Mesendoderm (in vitro differentiated cells): Measurements from ENCODE around the gene DOK4.

ENCODE experiments used
- DNase-seq: peaks from one replicate; pipeline ENCODE4 v3.0.0; 2013
- H2AK5ac ChIP-seq: 2 replicates; pipeline ENCODE4 v1.6.1; 2013; ENCODE audit warnings: low read length, inconsistent platforms
- H2BK120ac ChIP-seq: 2 replicates; pipeline ENCODE4 v1.6.1; 2013; ENCODE audit warnings: low read depth, mild to moderate bottlenecking, low read length, moderate library complexity, mixed read lengths
- H2BK15ac ChIP-seq: replicated peaks from 2 replicates; pipeline ENCODE4 v1.6.1; 2013; ENCODE audit warnings: low read depth, mild to moderate bottlenecking, moderate library complexity
- H2BK5ac ChIP-seq: 2 replicates; pipeline ENCODE4 v1.6.1; 2013; ENCODE audit warnings: low read length, inconsistent platforms
- H3K18ac ChIP-seq: 2 replicates; pipeline ENCODE4 v1.6.1; 2013; ENCODE audit warnings: mild to moderate bottlenecking, low read length, mixed read lengths
- H3K23ac ChIP-seq: one replicate; pipeline ENCODE4 v1.6.1; 2013; ENCODE audit warnings: low read length
- H3K27ac ChIP-seq: 2 replicates; pipeline ENCODE4 v1.5.1; 2013; ENCODE audit warnings: low read depth, mild to moderate bottlenecking, inconsistent platforms, low read length, moderate library complexity
- H3K27me3 ChIP-seq: 2 replicates; pipeline ENCODE4 v1.6.1; 2013; ENCODE audit warnings: low read length, control low read depth, mild to moderate bottlenecking, inconsistent platforms; ENCODE audit not compliant: insufficient read depth, poor library complexity
- H3K36me3 ChIP-seq: 2 replicates; pipeline ENCODE4 v1.6.1; 2013; ENCODE audit warnings: low read length, inconsistent platforms; ENCODE audit not compliant: control insufficient read depth, insufficient read depth
- H3K4ac ChIP-seq: one replicate; pipeline ENCODE4 v1.6.1; 2013; ENCODE audit warnings: low read depth, mild to moderate bottlenecking, low read length, moderate library complexity
- H3K4me1 ChIP-seq: 2 replicates; pipeline ENCODE4 v1.6.1; 2013; ENCODE audit warnings: low read depth, low read length, inconsistent platforms; ENCODE audit not compliant: control insufficient read depth
- H3K4me2 ChIP-seq: 2 replicates; pipeline ENCODE4 v1.6.1; 2013; ENCODE audit warnings: low read length
- H3K4me3 ChIP-seq: 2 replicates; pipeline ENCODE4 v1.5.1; 2013; ENCODE audit warnings: mild to moderate bottlenecking, low read length
- H3K56ac ChIP-seq: one replicate; pipeline ENCODE4 v1.6.1; 2013; ENCODE audit warnings: low read length
- H3K79me1 ChIP-seq: 2 replicates; pipeline ENCODE4 v1.6.1; 2013; ENCODE audit warnings: low read length, inconsistent platforms
- H3K79me2 ChIP-seq: 2 replicates; pipeline ENCODE4 v1.6.1; 2013; ENCODE audit warnings: mild to moderate bottlenecking, low read length; ENCODE audit not compliant: control insufficient read depth, insufficient read depth
- H3K9ac ChIP-seq: 2 replicates; pipeline ENCODE4 v1.6.1; 2013; ENCODE audit warnings: low read length, inconsistent platforms
- H4K5ac ChIP-seq: one replicate; pipeline ENCODE4 v1.6.1; 2013; ENCODE audit warnings: low read length
- H4K8ac ChIP-seq: one replicate; pipeline ENCODE4 v1.6.1; 2013; ENCODE audit warnings: low read depth, mild to moderate bottlenecking, control low read depth, low read length, moderate library complexity
- WGBS: extraction: QIAGEN DNeasy Blood & Tissue Kit; methylation state at CpG from one replicate; pipeline ENCODE4 v1.1.7; 2013; ENCODE audit warnings: low lambda C conversion rate, missing lambda C conversion rate; ENCODE audit not compliant: insufficient coverage; ENCODE audit errors: extremely low coverage; 5-methylcytosine and 5-hydroxymethylcytosine counted together

The DOK4 gene

GRCh38 chr16:57462978-57463362, 23.3 kb downstream of the DOK4 start:
- peaks cover 4% of the 10 kb centered on the region for H3K36me3 ChIP-seq
- WGBS, result no CpG with 5 or more reads among the region's 16 CpGs
- DNase-seq, result no peak

GRCh38 chr16:57462209-57462977, 23.9 kb downstream of the DOK4 start, which contains the start of gene POLR2C:
Gene POLR2C, plus strand, starts transcription at chr16:57462679. Its CDS starts 46 bp downstream, at chr16:57462725.
- peaks cover 15% of the 10 kb centered on the region for H3K79me2 ChIP-seq
- H3K9ac ChIP-seq, result peak within 1 kb of the TSS; percentile 84
- no CpG with 5 or more reads among the region's 47 CpGs for WGBS
- peak within 1 kb of the TSS; percentile 70 for H3K18ac ChIP-seq
- H4K5ac ChIP-seq, result no peak within 1 kb of the TSS
- H3K79me1 ChIP-seq, result peaks cover 20% of the 10 kb centered on the region
- H3K27ac ChIP-seq, result no peak within 1 kb of the TSS
- H3K4me2 ChIP-seq, result peak within 1 kb of the TSS; percentile 49
- DNase-seq, result peak; percentile 89
- H3K4me3 ChIP-seq, result peak within 1 kb of the TSS; percentile 89
- H2AK5ac ChIP-seq, result no peak within 1 kb of the TSS
- no peaks in the 10 kb centered on the region for H3K27me3 ChIP-seq
- H3K4me1 ChIP-seq, result no peaks in the 10 kb centered on the region
- H3K4ac ChIP-seq, result peak within 1 kb of the TSS; percentile 64
- no peak within 1 kb of the TSS for H3K23ac ChIP-seq
- H3K36me3 ChIP-seq, result peaks cover 4% of the 10 kb centered on the region
- H2BK120ac ChIP-seq, result no peak within 1 kb of the TSS
- H2BK15ac ChIP-seq, result no peak within 1 kb of the TSS
- H2BK5ac ChIP-seq, result no peak within 1 kb of the TSS
- H3K56ac ChIP-seq, result peak within 1 kb of the TSS; percentile 95
- H4K8ac ChIP-seq, result peak within 1 kb of the TSS; percentile 81

More at GRCh38 chr16:57462978-57463362, 23.3 kb downstream of the DOK4 start:
- Histone ChIP-seq H3K4me1 (no peaks in the 10 kb centered on the region), H3K23ac (no peak overlapping the region), H4K8ac (no peak overlapping the region), H4K5ac (no peak overlapping the region), H3K4ac (peak overlapping the region; percentile 64), H3K4me3 (peak overlapping the region; percentile 89), H3K79me1 (peaks cover 20% of the 10 kb centered on the region), H2BK15ac (no peak overlapping the region), H3K27ac (no peak overlapping the region), H2BK120ac (no peak overlapping the region), H3K18ac (peak overlapping the region; percentile 70), H2AK5ac (no peak overlapping the region), H3K9ac (peak overlapping the region; percentile 84), H3K56ac (peak overlapping the region; percentile 95), H3K4me2 (peak overlapping the region; percentile 49), H3K79me2 (peaks cover 15% of the 10 kb centered on the region), H3K27me3 (no peaks in the 10 kb centered on the region), H2BK5ac (no peak overlapping the region)

GRCh38 chr16:57452021-57452420, 34.3 kb downstream of the DOK4 start:
- WGBS, result no CpG with 5 or more reads among the region's 10 CpGs
- Histone ChIP-seq H3K56ac (no peak overlapping the region), H4K5ac (no peak overlapping the region), H3K27me3 (no peaks in the 10 kb centered on the region), H3K4ac (no peak overlapping the region), H3K79me1 (no peaks in the 10 kb centered on the region), H2BK120ac (no peak overlapping the region), H3K23ac (no peak overlapping the region), H3K4me3 (no peak overlapping the region), H4K8ac (no peak overlapping the region), H3K79me2 (no peaks in the 10 kb centered on the region), H2BK5ac (no peak overlapping the region), H3K27ac (no peak overlapping the region), H3K4me1 (no peaks in the 10 kb centered on the region), H2AK5ac (no peak overlapping the region), H3K9ac (no peak overlapping the region), H3K36me3 (peaks cover 2% of the 10 kb centered on the region), H3K18ac (no peak overlapping the region), H2BK15ac (no peak overlapping the region), H3K4me2 (no peak overlapping the region)
- no peak for DNase-seq

GRCh38 chr16:57447186-57447962, 38.9 kb downstream of the DOK4 start, which contains the start of the genes CIAPIN1 and COQ9:
Gene CIAPIN1, minus strand, starts transcription at chr16:57447385. Its CDS starts 6,457 bp downstream, at chr16:57440928.
Gene COQ9, plus strand, starts transcription at chr16:57447479. Its CDS starts 27 bp downstream, at chr16:57447506.
- Histone ChIP-seq H3K9ac (peak within 1 kb of the TSS; percentile 96), H3K23ac (peak within 1 kb of the TSS; percentile 92), H2AK5ac (peak within 1 kb of the TSS; percentile 83), H3K4me3 (peak within 1 kb of the TSS; percentile 80), H3K4ac (peak within 1 kb of the TSS; percentile 86), H4K8ac (no peak within 1 kb of the TSS), H3K4me1 (peaks cover 4% of the 10 kb centered on the region), H3K27ac (peak within 1 kb of the TSS; percentile 13), H2BK120ac (no peak within 1 kb of the TSS), H3K56ac (peak within 1 kb of the TSS; percentile 94), H4K5ac (no peak within 1 kb of the TSS), H3K27me3 (no peaks in the 10 kb centered on the region), H3K18ac (peak within 1 kb of the TSS; percentile 45), H3K36me3 (no peaks in the 10 kb centered on the region), H3K79me2 (peaks cover 13% of the 10 kb centered on the region), H3K4me2 (peak within 1 kb of the TSS; percentile 90), H3K79me1 (peaks cover 12% of the 10 kb centered on the region), H2BK5ac (no peak within 1 kb of the TSS), H2BK15ac (no peak within 1 kb of the TSS)
- peak; percentile 97 for DNase-seq
- whole genome bisulfite sequencing, result no CpG with 5 or more reads among the region's 68 CpGs

GRCh38 chr16:57446531-57447185, 39.6 kb downstream of the DOK4 start:
- Histone ChIP-seq H2BK120ac (no peak overlapping the region), H3K27ac (peak overlapping the region; percentile 13), H3K4me3 (peak overlapping the region; percentile 80), H3K79me2 (peaks cover 13% of the 10 kb centered on the region), H3K23ac (peak overlapping the region; percentile 92), H3K79me1 (peaks cover 12% of the 10 kb centered on the region), H3K9ac (peak overlapping the region; percentile 96), H3K36me3 (no peaks in the 10 kb centered on the region), H2BK5ac (no peak overlapping the region), H4K8ac (no peak overlapping the region), H3K27me3 (no peaks in the 10 kb centered on the region), H3K18ac (peak overlapping the region; percentile 13), H4K5ac (no peak overlapping the region), H3K4me1 (peaks cover 4% of the 10 kb centered on the region), H3K56ac (peak overlapping the region; percentile 92), H2AK5ac (peak overlapping the region; percentile 83), H3K4ac (peak overlapping the region; percentile 86), H3K4me2 (peak overlapping the region; percentile 90), H2BK15ac (no peak overlapping the region)
- WGBS, result no CpG with 5 or more reads among the region's 28 CpGs
- peak; percentile 40 for DNase-seq
